Stimulated activated CD8-positive, alpha-beta memory T cell treated with anti-CD3 and anti-CD28 coated beads, Interleukin-15, amount 100 ng/mL, for 1 hour (primary cell): Measurements from ENCODE around the gene ANTXR2.
"Not testable (repeated sequence)": the region's sequence is repeated elsewhere in the genome, so short reads cannot be mapped to it uniquely, and the experiment has no call there.

Experiments
- DNase-seq: peaks from one replicate; pipeline ENCODE4 v3.0.0-alpha.2; 2020; ENCODE audit warnings: low read depth

Gene ANTXR2

DNA sequence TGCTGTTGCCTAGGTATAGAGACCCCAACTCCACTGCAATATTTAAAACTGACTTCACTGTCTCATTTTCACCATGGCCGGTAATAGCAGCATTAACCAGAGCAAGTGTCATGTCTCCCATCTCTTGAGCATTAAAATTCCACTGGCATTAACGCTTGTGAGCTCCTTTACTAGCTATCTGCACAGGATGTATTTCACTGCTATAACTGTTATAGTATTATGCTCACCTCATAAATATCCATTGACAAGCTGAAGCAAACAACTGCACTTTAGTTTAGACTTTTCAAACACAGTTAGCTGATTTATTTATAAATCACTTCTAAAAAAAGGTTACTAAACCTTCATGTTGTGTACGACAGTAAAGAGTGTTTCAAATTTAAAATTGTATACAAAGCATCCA is 157.8 kb downstream of the ANTXR2 start:
- no peak for DNase-seq

GRCh38 chr4:79913581-79913980 is 159.4 kb downstream of the ANTXR2 start:
- no peak for DNase-seq

DNA sequence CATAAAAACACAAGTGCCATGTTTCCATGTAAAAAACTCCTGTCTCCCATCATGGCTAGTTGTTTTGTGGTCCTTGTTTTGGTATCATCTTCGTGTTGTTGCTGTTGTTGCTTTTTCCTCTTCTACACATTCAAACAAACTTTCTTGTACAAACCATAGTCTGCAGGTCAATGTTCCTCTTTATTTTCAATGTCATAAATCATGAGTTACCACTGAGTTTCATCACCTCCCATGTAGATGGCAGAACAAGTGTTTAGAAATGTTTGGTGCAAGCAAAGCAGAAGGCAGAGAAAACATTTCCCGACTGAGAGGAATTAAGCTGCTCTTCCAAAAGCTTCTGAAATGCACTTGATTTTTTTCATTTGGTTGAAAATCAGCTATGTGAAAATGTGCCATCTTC is 166.0 kb downstream of the ANTXR2 start:
- no peak for DNase-seq

DNA sequence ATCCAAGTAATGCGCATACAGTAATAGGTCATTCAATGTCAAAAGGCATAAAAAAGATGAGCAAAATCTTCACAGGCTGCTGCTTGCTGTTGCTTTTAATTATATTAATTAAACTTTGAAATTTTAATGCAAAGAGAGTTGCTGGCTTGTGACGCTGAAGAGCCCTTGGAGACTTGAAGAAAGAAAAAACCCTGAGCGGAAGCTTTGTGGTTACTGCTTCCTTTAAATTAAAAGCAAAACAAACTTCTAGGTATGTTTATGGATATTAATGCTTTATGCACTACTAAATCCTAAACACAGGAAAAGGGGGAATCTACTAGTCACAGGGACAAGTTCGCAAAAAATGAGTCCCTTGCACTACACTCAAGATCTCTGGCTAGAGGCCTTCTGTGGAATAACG is 166.7 kb downstream of the ANTXR2 start:
- DNase-seq = no peak

DNA sequence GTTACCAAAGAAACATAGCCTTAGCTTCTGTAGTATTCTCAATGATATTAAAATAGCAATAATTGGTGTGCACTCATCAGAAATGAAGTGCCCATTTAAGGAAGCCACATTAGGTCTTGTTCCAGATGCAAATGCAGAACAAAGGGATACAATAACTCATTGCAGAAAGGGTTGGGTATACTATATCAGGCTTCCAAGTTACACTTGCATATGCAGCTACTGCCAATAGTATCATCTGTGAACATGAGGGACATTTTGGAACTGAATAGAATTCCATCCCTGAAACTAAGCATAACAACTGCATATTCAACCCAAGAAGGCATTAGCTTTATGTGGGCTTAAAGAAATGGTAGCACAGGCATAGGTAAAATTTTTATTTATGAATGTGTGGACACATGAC is 167.8 kb downstream of the ANTXR2 start:
- DNase-seq = no peak

DNA sequence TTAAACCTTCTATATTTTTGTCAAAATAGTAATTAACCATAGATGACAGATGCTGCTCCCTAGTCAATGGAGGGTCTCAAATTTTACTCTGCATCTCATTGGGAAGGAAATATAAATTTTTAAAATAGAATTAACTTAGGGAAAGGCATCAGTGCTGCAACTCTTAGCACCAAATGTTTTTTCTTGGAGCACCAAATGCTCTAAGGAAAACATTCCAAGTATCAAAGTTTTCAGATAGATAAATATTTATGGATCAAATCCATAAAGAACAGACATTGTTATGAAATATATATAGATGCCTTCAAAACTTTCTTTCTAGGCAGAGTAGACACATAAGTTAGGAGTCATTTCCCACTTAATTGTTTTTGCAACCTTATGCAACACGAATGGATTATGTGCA is 168.7 kb downstream of the ANTXR2 start:
- no peak for DNase-seq

DNA sequence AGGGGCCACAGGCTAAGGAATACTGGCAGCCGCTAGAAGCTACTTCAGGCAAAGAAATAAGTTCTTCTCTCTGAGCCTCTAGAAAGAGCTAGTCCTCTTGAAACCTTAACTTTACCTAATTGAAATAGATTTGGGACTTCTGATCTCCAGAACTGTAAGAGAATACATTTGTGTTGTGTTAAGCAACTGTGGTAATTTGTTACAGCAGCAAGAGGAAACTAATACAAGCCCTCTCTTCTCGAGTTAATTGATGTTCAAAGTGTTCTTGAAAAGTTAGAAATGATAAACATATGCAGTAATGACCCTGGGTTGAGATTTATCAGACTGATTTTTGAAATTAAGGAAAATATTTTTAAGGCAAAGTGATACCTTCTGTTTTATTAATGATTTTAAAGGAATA is 172.8 kb downstream of the ANTXR2 start:
- DNase-seq = no peak

GRCh38 chr4:79899481-79899880 is 173.5 kb downstream of the ANTXR2 start:
- no peak for DNase-seq

GRCh38 chr4:79898055-79898454 is 175.0 kb downstream of the ANTXR2 start:
- DNase-seq = no peak

DNA sequence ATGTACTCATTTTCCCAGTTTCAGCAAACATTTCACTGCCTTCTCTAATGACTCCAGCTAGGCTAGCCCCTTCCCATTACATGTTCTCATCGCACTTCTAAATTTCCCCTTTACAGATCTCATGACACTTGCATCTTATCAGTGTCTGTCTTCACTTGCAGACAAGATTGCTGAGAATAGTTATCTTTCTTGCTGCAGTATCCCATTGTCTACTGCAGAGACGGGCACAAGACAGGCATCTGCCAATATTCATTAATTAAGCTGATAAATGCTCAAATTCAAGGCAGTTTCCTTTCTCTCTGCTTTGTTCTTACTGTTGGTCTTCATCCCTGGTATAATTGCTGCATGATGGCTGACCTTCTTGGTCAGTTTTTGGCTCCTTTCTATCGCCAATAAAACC is 175.9 kb downstream of the ANTXR2 start:
- DNase-seq = no peak

- no peak for DNase-seq
Observed at GRCh38 chr4:79893456-79893855, 179.6 kb downstream of the ANTXR2 start.

DNA sequence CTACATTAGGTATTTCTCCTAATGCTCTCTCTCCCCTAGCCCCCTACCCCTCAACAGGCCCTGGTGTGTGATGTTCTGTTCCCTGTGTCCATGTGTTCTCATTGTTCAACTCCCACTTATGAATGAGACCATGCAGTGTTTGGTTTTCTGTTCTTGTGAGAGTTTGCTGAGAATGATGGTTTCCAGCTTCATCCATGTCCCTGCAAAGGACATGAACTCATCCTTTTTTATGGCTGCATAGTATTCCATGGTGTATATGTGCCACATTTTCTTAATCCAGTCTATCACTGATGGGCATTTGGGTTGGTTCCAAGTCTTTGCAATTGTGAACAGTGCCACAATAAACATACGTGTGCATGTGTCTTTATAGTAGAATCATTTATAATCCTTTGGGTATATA is 184.0 kb downstream of the ANTXR2 start:
- DNase-seq = not testable (repeated sequence)

- no peak for DNase-seq
Observed at GRCh38 chr4:79886557-79886956, 186.5 kb downstream of the ANTXR2 start.

DNA sequence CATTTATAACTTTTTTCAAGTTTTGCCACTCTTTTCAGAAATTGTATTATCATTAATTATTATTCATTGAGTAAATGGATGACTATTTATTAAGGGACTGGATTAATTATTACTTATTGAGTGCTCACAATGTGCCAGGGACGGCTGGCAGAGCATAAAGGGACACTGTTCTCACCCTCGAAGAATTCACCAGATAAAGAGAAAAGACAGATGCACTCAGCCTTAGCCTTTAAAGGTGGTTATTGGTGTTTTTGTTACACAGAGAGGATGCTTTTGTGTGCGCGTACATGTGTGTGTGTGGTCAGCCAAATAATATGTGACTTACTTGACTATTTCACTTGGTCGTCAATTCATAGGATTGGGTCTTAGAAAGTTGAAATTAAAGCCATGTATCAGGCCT is 187.0 kb downstream of the ANTXR2 start:
- DNase-seq = no peak

- DNase-seq = no peak
Observed at GRCh38 chr4:79883290-79883689, 189.7 kb downstream of the ANTXR2 start.

DNA sequence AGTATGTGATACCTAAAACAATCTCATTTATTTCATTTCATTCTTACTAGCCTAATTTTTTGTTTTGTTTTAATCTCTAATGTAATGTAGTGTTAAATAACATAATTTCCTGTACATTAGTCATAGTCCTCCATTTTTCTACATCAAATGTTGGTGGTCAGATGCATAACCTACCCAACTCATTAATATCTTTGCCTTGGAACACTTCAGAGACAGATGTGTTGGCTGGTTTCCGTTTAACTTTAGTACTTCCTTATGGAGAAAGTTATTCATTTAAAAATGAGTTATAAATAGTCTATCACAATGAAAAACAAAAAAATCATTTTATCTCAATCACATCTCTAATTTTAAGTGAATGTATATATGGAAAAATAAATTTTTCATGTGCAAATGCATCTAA is 190.2 kb downstream of the ANTXR2 start:
- no peak for DNase-seq

DNA sequence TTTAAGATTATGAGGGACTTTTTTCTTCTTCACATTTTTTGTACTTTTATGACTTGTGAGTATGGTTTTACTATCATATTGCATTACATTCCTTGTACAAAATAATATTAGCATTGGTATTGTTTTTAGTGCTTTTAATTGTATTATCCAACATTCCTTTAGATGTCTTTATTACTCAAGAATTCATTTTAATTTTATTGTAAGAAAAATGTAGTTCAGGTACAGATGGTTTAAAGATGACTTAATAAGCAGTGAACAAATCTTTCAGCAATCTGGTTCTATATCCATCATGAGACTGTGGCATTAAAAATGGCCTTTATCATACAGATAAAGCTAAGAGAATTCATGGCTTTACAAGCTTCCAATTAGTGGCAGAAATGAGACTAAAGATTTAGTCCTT is 191.6 kb downstream of the ANTXR2 start:
- DNase-seq = no peak

DNA sequence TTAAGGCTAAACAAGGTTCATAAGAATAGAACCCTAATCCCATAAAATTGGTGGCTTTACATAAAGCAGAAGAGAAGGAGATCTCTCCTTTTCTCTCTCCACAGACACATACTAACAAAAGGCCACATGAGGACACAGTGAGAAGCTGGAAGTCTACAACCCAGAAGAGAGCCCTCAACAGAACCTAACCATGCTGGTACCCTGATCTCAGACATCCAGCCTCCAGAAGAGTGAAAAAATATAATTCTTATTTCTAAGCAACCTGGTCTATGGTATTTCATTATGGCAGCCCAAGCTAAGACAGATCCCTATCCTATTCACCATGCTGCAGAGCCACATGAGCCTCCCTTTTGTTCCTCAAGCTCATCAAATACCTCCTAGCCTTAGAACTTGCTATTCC is 195.5 kb downstream of the ANTXR2 start:
- no peak for DNase-seq

GRCh38 chr4:79875344-79875899 is 197.6 kb downstream of the ANTXR2 start:
- no peak for DNase-seq

GRCh38 chr4:79874197-79874596 is 198.8 kb downstream of the ANTXR2 start:
- no peak for DNase-seq

DNA sequence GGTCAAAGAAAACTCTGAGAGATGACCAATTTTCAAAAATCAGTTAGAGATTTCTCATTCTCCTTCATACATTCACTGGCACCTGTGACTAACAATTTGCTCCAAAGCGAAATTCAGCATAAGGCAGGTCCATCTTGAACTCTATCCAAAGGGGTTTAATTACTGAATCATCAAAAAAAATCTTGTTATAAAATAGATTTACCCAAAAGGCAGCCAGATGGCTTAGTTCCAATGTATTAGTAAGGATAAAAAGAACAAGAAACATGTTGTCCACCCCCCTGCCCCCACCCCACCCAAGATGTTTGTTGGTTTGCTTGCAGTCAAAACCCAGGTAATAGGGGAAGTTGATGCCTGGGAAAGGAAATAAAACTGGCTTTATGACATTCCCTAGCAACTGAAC is 200.3 kb downstream of the ANTXR2 start:
- no peak for DNase-seq

DNA sequence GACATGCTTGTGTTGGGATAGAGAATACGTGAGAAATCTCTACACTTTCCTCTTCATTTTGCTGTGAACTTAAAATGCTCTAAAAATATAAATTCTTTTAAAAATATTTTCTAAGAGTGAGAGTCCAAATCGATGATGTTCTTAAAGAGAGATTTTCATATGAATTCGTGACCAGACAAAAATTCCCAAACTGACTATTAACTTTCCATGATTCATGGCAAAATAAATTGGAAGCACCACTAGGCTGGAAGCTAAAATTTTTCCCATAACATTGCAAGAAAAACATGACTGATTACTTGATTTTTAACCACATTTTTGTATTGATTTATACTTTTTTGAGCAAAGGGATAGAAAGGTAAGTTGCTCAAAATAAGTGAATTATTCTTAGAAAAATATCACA is 201.1 kb downstream of the ANTXR2 start:
- DNase-seq = no peak

GRCh38 chr4:79869597-79870237 is 203.3 kb downstream of the ANTXR2 start:
- DNase-seq = no peak

DNA sequence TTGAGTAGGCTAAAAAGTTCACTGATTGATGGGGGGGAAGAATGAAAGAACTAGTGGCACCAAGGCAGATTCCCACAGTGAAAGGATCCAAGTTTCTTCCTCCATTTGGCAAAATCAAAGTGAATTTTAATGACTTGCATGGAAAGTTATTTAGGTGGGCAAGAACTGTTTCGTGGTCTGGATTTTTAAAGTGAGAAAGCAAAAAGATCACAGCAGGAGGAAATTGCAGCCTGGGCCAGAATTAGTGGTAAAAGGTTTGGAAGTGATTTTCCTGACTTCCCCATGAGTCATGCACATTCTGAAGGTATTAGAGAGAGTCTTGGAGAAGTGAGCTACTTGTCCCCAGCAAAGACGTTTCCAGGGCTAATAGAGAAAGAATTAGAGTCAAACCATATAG is 207.8 kb downstream of the ANTXR2 start:
- DNase-seq = no peak
